ENCODE data around the gene MIA.

- no peak for TF ChIP-seq CTCF (IDR thresholded peaks at IDR 0.05; ENCODE audit: low read length)
- no peak for TF ChIP-seq EZH2 (optimal IDR thresholded peaks at IDR 0.05; ENCODE audit: low read depth, low read length)
- TF ChIP-seq EZH2phosphoT487 (IDR thresholded peaks at IDR 0.05; ENCODE audit: low read length) = no peak
Observed at GRCh38 chr19:40791996-40792395, 16.7 kb downstream of the MIA start.

All from MM.1S (cell line).